AG10803 (cell line): ENCODE data around the gene PRKRIP1.
A peak's percentile ranks its signal among the peaks of the same experiment; 100 is the strongest.

ENCODE experiments used
- DNase-seq: peaks from one replicate; pipeline ENCODE4 v3.0.0; 2010; ENCODE audit warnings: low read depth
- H3K4me3 ChIP-seq: 2 replicates; pipeline ENCODE4 v1.5.1; 2011; ENCODE audit warnings: mild to moderate bottlenecking, low read length, control low read depth
- CTCF ChIP-seq: conservative IDR thresholded peaks from 2 replicates; pipeline ENCODE4 v1.5.1; 2011; ENCODE audit warnings: mild to moderate bottlenecking, low read length, control low read depth, inconsistent platforms

The PRKRIP1 gene

GRCh38 chr7:102410123-102410522 lies 14.0 kb downstream of the PRKRIP1 start:
- DNase-seq, result no peak
- no peak overlapping the region for H3K4me3 ChIP-seq
- no peak for TF ChIP-seq CTCF

- DNase-seq, result no peak
- no peak overlapping the region for H3K4me3 ChIP-seq
- TF ChIP-seq CTCF, result no peak
Measured at GRCh38 chr7:102410918-102411317, 14.8 kb downstream of the PRKRIP1 start.

- peak; percentile 47 for TF ChIP-seq CTCF
- DNase-seq, result peak; percentile 25
- no peak overlapping the region for H3K4me3 ChIP-seq
Measured at GRCh38 chr7:102412548-102412947, 16.4 kb downstream of the PRKRIP1 start.

- no peak overlapping the region for H3K4me3 ChIP-seq
- TF ChIP-seq CTCF, result no peak
- no peak for DNase-seq
Measured at GRCh38 chr7:102413091-102413490, 16.9 kb downstream of the PRKRIP1 start.

- no peak for DNase-seq
- no peak for TF ChIP-seq CTCF
- no peak overlapping the region for H3K4me3 ChIP-seq
Measured at GRCh38 chr7:102413611-102414010, 17.4 kb downstream of the PRKRIP1 start.

GRCh38 chr7:102415685-102416225 lies 19.6 kb downstream of the PRKRIP1 start:
- TF ChIP-seq CTCF, result no peak
- no peak overlapping the region for H3K4me3 ChIP-seq
- no peak for DNase-seq

GRCh38 chr7:102416406-102416805 lies 20.2 kb downstream of the PRKRIP1 start:
- H3K4me3 ChIP-seq, result no peak overlapping the region
- DNase-seq, result no peak
- TF ChIP-seq CTCF, result no peak
